H9 (cell line): Measurements from ENCODE around the gene RASAL1. TPM values are rescaled to one million over a fixed set of nuclear protein-coding genes. Genes with fewer than 3 reads are reported as not detected.

Source experiments
- DNase-seq: peaks from one replicate; pipeline ENCODE4 v3.0.0-alpha.2; 2017
- H2AFZ ChIP-seq: one replicate; pipeline ENCODE4 v1.6.1; 2013; ENCODE audit warnings: mild to moderate bottlenecking, low read length, control low read depth, moderate library complexity
- H2AK5ac ChIP-seq: 2 replicates; pipeline ENCODE4 v1.6.1; 2013; ENCODE audit warnings: low read length, control low read depth, mixed read lengths; ENCODE audit not compliant: insufficient read length
- H2BK120ac ChIP-seq: one replicate; pipeline ENCODE4 v1.6.1; 2013; ENCODE audit warnings: low read depth, mild to moderate bottlenecking, low read length, control low read depth, inconsistent platforms; ENCODE audit not compliant: poor library complexity, severe bottlenecking
- H2BK12ac ChIP-seq: 2 replicates; pipeline ENCODE4 v1.6.1; 2013; ENCODE audit warnings: low read length, control low read depth, mixed read lengths, low read depth; ENCODE audit not compliant: insufficient read length
- H2BK15ac ChIP-seq: 2 replicates; pipeline ENCODE4 v1.6.1; 2013; ENCODE audit warnings: low read depth, low read length, control low read depth
- H2BK20ac ChIP-seq: one replicate; pipeline ENCODE4 v1.6.1; 2013; ENCODE audit warnings: low read depth, mild to moderate bottlenecking, low read length, control low read depth, inconsistent platforms; ENCODE audit not compliant: poor library complexity, severe bottlenecking
- H2BK5ac ChIP-seq: 2 replicates; pipeline ENCODE4 v1.6.1; 2013; ENCODE audit warnings: low read length, control low read depth, mixed read lengths; ENCODE audit not compliant: insufficient read length
- H3K14ac ChIP-seq: 2 replicates; pipeline ENCODE4 v1.6.1; 2013; ENCODE audit warnings: low read length, control low read depth; ENCODE audit not compliant: insufficient read depth
- H3K18ac ChIP-seq: 2 replicates; pipeline ENCODE4 v1.6.1; 2013; ENCODE audit warnings: low read depth, mild to moderate bottlenecking, mixed read lengths, low read length, control low read depth; ENCODE audit not compliant: insufficient read length
- H3K23ac ChIP-seq: 2 replicates; pipeline ENCODE4 v1.6.1; 2013; ENCODE audit warnings: low read length, control low read depth, mixed read lengths, low read depth; ENCODE audit not compliant: insufficient read length
- H3K23me2 ChIP-seq: 2 replicates; pipeline ENCODE4 v1.6.1; 2013; ENCODE audit warnings: low read depth, mild to moderate bottlenecking, mixed read lengths, low read length, control low read depth; ENCODE audit not compliant: insufficient read length, poor library complexity, severe bottlenecking
- H3K27ac ChIP-seq: 2 replicates; pipeline ENCODE4 v1.5.1; 2013; ENCODE audit warnings: low read length, control low read depth, mixed read lengths, low read depth; ENCODE audit not compliant: insufficient read length
- H3K27me3 ChIP-seq: 2 replicates; pipeline ENCODE4 v1.6.1; 2013; ENCODE audit warnings: low read length, control low read depth, inconsistent platforms; ENCODE audit not compliant: insufficient read depth
- H3K4ac ChIP-seq: 2 replicates; pipeline ENCODE4 v1.6.1; 2013; ENCODE audit warnings: low read depth, mild to moderate bottlenecking, control low read depth, inconsistent platforms, low read length, moderate library complexity
- H3K4me1 ChIP-seq: 2 replicates; pipeline ENCODE4 v1.6.1; 2013; ENCODE audit warnings: low read length, control low read depth, inconsistent platforms; ENCODE audit not compliant: insufficient read depth
- H3K4me2 ChIP-seq: 2 replicates; pipeline ENCODE4 v1.6.1; 2013; ENCODE audit warnings: low read length, control low read depth, mixed read lengths; ENCODE audit not compliant: insufficient read length, insufficient read depth
- H3K56ac ChIP-seq: 2 replicates; pipeline ENCODE4 v1.6.1; 2013; ENCODE audit warnings: low read depth, mild to moderate bottlenecking, mixed read lengths, low read length, control low read depth; ENCODE audit not compliant: insufficient read length
- H3K79me1 ChIP-seq: 2 replicates; pipeline ENCODE4 v1.6.1; 2013; ENCODE audit warnings: low read depth, mild to moderate bottlenecking, moderate library complexity, low read length, control low read depth, inconsistent platforms; ENCODE audit not compliant: insufficient read depth, poor library complexity, severe bottlenecking
- H3K79me2 ChIP-seq: 2 replicates; pipeline ENCODE4 v1.6.1; 2013; ENCODE audit warnings: low read length, control low read depth, inconsistent platforms; ENCODE audit not compliant: insufficient read depth
- H3K9ac ChIP-seq: 2 replicates; pipeline ENCODE4 v1.6.1; 2013; ENCODE audit warnings: low read length, control low read depth, mixed read lengths; ENCODE audit not compliant: insufficient read length; ENCODE audit errors: extremely low read depth
- H3K9me3 ChIP-seq: one replicate; pipeline ENCODE4 v1.6.1; 2013; ENCODE audit warnings: low read depth, low read length, inconsistent platforms; ENCODE audit not compliant: control insufficient read depth
- H3T11ph ChIP-seq: one replicate; pipeline ENCODE4 v1.6.1; 2013; ENCODE audit warnings: mild to moderate bottlenecking, low read length, control low read depth, inconsistent platforms
- H4K20me1 ChIP-seq: one replicate; pipeline ENCODE4 v1.6.1; 2013; ENCODE audit not compliant: control insufficient read depth, insufficient read length, insufficient read depth
- H4K5ac ChIP-seq: 2 replicates; pipeline ENCODE4 v1.6.1; 2013; ENCODE audit warnings: low read depth, mild to moderate bottlenecking, mixed read lengths, low read length, control low read depth; ENCODE audit not compliant: insufficient read length
- H4K8ac ChIP-seq: replicated peaks from 2 replicates; pipeline ENCODE4 v1.6.1; 2013; ENCODE audit warnings: low read length, control low read depth, mixed read lengths, low read depth; ENCODE audit not compliant: insufficient read length
- H4K91ac ChIP-seq: 2 replicates; pipeline ENCODE4 v1.6.1; 2013; ENCODE audit warnings: low read depth, mild to moderate bottlenecking, moderate library complexity, mixed read lengths, low read length, control low read depth; ENCODE audit not compliant: insufficient read length
- H3K27ac Mint-ChIP-seq, 3 experiments: 2 replicates in 2 of 3; 3 replicates in 1 of 3; pipeline ENCODE4 v1.8.0; 2020 to 2021; ENCODE audit warnings: mixed read lengths in 3 of 3, mild to moderate bottlenecking in 1 of 3, moderate library complexity in 1 of 3
- H3K27me3 Mint-ChIP-seq: 2 replicates; pipeline ENCODE4 v1.8.0; 2021; ENCODE audit warnings: low read depth, mild to moderate bottlenecking, moderate library complexity, mixed read lengths
- H3K36me3 Mint-ChIP-seq, 3 experiments: 2 replicates in 2 of 3; 3 replicates in 1 of 3; pipeline ENCODE4 v1.8.0; 2020 to 2021; ENCODE audit warnings: low read depth in 3 of 3, mixed read lengths in 3 of 3; ENCODE audit not compliant: insufficient read depth in 1 of 3
- H3K4me1 Mint-ChIP-seq, 2 experiments: 2 replicates each; pipeline ENCODE4 v1.8.0; 2020; ENCODE audit warnings: mixed read lengths in 2 of 2
- H3K4me3 Mint-ChIP-seq, 2 experiments: 2 replicates in 1 of 2; 3 replicates in 1 of 2; pipeline ENCODE4 v1.8.0; 2020 to 2021; ENCODE audit warnings: mild to moderate bottlenecking in 2 of 2, mixed read lengths in 2 of 2, moderate library complexity in 1 of 2
- H3K9me3 Mint-ChIP-seq, 2 experiments: 2 replicates in 1 of 2; 3 replicates in 1 of 2; pipeline ENCODE4 v1.8.0; 2020; ENCODE audit warnings: mild to moderate bottlenecking in 2 of 2, mixed read lengths in 2 of 2, moderate library complexity in 1 of 2
- WGBS: extraction: QIAGEN DNeasy Blood & Tissue Kit; methylation state at CpG from one replicate; pipeline ENCODE4 v1.1.7; 2013; ENCODE audit warnings: missing lambda C conversion rate, low lambda C conversion rate, mixed read lengths; ENCODE audit not compliant: insufficient read length; ENCODE audit errors: extremely low coverage; 5-methylcytosine and 5-hydroxymethylcytosine counted together
- total RNA-seq: library from RNA; stranded (reverse); gene quantifications from 2 replicates; pipeline ENCODE4 v1.2.1, GENCODE V29; 2021
- TF ChIP-seq, protein P1 (sequence below): fragments of 200-600 bp; sonication (generic); conservative IDR thresholded peaks from 3 replicates; pipeline ENCODE4 v1.8.0; 2021; ENCODE audit warnings: antibody characterized with exemption, mild to moderate bottlenecking

RASAL1 gene
- total RNA-seq, 1 experiment from 2014 or later: 2.3 TPM

DNA sequence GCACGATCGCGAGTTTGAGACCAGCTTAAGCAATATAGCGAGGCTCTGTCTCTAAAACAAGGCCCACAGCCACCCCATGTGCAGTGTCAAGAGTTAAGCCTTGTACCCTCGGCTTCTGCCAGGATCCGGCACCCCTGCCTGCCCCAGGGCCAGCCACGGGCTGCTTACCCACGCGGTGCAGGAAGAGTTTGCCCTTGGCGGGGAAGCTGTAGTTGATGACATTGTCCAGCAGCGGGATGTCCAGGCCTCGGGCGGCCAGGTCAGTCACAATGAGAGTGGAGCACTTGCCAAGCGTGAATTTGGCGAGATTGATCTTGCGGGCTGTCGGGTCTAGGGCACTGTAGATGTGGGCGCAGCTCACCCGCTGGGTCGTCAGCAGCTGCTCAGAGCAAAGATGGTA, 36.6 kb upstream of the RASAL1 start:
- WGBS: no CpG with 5 or more reads among the region's 20 CpGs
- H3T11ph ChIP-seq: no peak overlapping the region
- H4K5ac ChIP-seq: no peak overlapping the region
- H3K4me1 ChIP-seq: no peaks in the 10 kb centered on the region
- no peaks in the 10 kb centered on the region for H3K79me2 ChIP-seq
- no peak overlapping the region for H3K27ac Mint-ChIP-seq
- H3K18ac ChIP-seq: no peak overlapping the region
- H2BK120ac ChIP-seq: no peak overlapping the region
- H3K23me2 ChIP-seq: no peaks in the 10 kb centered on the region
- H2BK15ac ChIP-seq: no peak overlapping the region
- no peak overlapping the region for H4K8ac ChIP-seq
- no peak overlapping the region for H3K27ac ChIP-seq
- H3K9ac ChIP-seq: no peak overlapping the region
- H2AK5ac ChIP-seq: no peak overlapping the region
- H2BK5ac ChIP-seq: no peak overlapping the region
- H3K4ac ChIP-seq: no peak overlapping the region
- no peaks in the 10 kb centered on the region for H3K9me3 ChIP-seq
- H4K20me1 ChIP-seq: no peaks in the 10 kb centered on the region
- H3K27me3 Mint-ChIP-seq: no peaks in the 10 kb centered on the region
- no peak overlapping the region for H2AFZ ChIP-seq
- TF ChIP-seq, protein P1, sequence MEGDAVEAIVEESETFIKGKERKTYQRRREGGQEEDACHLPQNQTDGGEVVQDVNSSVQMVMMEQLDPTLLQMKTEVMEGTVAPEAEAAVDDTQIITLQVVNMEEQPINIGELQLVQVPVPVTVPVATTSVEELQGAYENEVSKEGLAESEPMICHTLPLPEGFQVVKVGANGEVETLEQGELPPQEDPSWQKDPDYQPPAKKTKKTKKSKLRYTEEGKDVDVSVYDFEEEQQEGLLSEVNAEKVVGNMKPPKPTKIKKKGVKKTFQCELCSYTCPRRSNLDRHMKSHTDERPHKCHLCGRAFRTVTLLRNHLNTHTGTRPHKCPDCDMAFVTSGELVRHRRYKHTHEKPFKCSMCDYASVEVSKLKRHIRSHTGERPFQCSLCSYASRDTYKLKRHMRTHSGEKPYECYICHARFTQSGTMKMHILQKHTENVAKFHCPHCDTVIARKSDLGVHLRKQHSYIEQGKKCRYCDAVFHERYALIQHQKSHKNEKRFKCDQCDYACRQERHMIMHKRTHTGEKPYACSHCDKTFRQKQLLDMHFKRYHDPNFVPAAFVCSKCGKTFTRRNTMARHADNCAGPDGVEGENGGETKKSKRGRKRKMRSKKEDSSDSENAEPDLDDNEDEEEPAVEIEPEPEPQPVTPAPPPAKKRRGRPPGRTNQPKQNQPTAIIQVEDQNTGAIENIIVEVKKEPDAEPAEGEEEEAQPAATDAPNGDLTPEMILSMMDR: no peak
- no peaks in the 10 kb centered on the region for H3K9me3 Mint-ChIP-seq
- no peak overlapping the region for H3K4me3 Mint-ChIP-seq
- H3K23ac ChIP-seq: no peak overlapping the region
- H3K36me3 Mint-ChIP-seq: peaks cover 54 to 81% (median 77%) of the 10 kb centered on the region in 3 experiments; a peak in 6 of 7 replicates
- H3K4me2 ChIP-seq: no peak overlapping the region
- no peak overlapping the region for H3K56ac ChIP-seq
- no peaks in the 10 kb centered on the region for H3K4me1 Mint-ChIP-seq
- no peak overlapping the region for H4K91ac ChIP-seq
- H3K27me3 ChIP-seq: no peaks in the 10 kb centered on the region
- H2BK20ac ChIP-seq: no peak overlapping the region
- no peak overlapping the region for H2BK12ac ChIP-seq
- DNase-seq: no peak
- no peaks in the 10 kb centered on the region for H3K79me1 ChIP-seq
- no peak overlapping the region; the same call in 1 of the 2 replicates for H3K14ac ChIP-seq
